Esophagus squamous epithelium (tissue), 4 donors: Measurements from ENCODE around the gene LMAN2L.

Source experiments
- CTCF ChIP-seq, 6 experiments: fragments of 450-650 bp in 4 of 6; fragments of 200-600 bp in 2 of 6; sonication (generic) in 2 of 6; IDR thresholded peaks; one replicate each; pipeline ENCODE4 v1.5.1; 2016 to 2019; ENCODE audit warnings: antibody characterized with exemption in 6 of 6, mild to moderate bottlenecking in 4 of 6, moderate library complexity in 4 of 6
- POLR2A ChIP-seq, 4 donors: fragments of 450-650 bp; IDR thresholded peaks; one replicate each; pipeline ENCODE4 v1.6.1; 2017; ENCODE audit warnings: antibody characterized with exemption in 4 of 4, mild to moderate bottlenecking in 4 of 4, moderate library complexity in 3 of 4

GRCh38 chr2:96737251-96737650, 2.6 kb downstream of the LMAN2L start:
- TF ChIP-seq CTCF (IDR thresholded peaks at IDR 0.05) (no peak), POLR2A (IDR thresholded peaks at IDR 0.05) (no peak)
